Choroid plexus epithelial cell (primary cell): ENCODE data around the gene PLK1.

Experiments
- DNase-seq: peaks from one replicate; pipeline ENCODE4 v3.0.0-alpha.2; 2010; ENCODE audit warnings: low read depth
- H3K4me3 ChIP-seq: 2 replicates; pipeline ENCODE4 v1.5.1; 2011; ENCODE audit warnings: low read depth, mild to moderate bottlenecking, control low read depth, low read length, moderate library complexity
- CTCF ChIP-seq: conservative IDR thresholded peaks from 2 replicates; pipeline ENCODE4 v1.5.1; 2011; ENCODE audit warnings: low read depth, mild to moderate bottlenecking, control low read depth, inconsistent platforms, low read length, moderate library complexity

The PLK1 gene

DNA sequence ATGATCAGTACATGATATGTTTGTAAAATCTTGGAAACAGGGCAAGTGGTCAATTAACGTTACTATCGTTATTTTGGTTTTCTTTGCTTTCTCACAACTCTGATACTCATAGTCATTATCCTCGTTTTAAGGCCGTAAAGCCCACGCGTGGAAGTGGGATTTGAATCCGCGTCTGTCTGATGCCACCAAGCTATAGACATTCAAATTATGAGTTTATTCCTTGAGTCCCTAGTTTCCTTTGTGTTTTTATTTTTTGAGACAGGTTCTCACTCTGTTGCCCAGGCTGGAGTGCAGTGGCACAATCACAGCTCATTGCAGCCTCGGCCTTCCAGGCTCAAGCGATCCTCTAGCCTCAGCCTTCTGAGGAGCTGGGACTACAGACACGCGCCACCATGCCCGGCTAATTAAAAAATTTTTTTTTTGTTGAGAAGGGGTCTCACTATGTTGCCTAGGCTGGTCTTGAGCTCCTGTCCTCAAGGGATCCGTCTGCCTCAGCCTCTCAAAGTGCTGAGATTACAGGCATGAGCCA lies 36.4 kb upstream of the PLK1 start:
- TF ChIP-seq CTCF: no peak
- DNase-seq: no peak
- peak overlapping the region; percentile 80 for H3K4me3 ChIP-seq

DNA sequence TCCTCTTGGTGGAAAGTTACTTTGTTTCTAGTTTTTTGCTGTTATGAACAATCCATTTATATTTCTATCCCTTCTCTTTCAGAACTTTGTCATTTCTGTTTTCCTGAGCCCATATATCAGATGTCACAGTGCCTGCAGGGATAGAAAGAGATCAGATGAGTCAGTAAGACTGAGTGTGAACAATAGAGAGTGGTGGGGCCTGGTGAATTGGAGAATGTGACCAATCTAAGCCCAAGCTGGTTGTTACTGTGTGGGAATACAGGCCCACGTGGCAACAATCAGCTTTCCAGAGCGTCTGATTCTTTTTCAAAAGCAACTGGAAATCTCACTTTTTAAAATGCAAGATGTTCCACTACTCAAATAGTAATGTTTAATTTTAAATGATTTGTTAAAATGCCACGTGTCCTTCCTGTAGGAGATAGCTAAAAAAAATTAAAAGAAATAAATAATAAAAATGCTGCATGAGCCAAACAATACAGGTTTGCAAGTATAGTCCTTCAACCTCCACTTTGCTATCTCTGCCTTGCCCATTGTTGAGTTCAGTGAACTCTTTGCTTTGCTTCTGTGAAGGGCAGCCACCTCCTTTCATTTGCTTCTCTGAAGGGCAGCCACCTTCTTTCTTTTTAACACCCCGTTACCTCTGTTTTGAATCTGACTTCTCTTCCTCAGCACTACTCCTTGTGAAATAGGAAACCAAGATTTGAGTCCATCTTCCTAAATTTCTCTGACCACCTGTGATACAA lies 27.8 kb upstream of the PLK1 start:
- TF ChIP-seq CTCF: no peak
- no peak for DNase-seq
- no peak overlapping the region for H3K4me3 ChIP-seq

DNA sequence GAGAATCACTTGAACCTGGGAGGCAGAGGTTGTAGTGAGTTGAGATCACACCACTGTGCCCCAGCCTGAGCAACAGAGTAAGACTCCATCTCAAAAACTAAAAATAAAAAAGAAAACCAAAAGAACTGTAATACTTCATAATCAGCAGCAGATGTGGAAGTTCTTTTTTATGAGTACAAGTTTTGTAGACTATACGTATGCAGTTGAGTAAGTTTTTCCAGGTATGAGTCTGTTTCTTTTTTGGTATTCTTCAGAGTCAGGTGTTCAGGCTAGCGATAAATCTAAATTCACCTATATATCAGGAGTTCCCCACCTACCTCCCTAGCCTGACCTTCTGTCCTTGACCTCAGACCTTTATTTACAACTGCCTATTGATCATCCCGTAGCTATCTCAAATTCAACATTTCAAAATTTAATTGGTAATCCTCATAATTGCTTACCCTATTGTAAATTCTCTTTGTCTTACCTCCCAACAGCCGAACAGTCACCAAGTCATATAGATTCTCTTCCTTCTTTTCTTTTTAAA lies 26.7 kb upstream of the PLK1 start:
- no peak for DNase-seq
- no peak overlapping the region for H3K4me3 ChIP-seq

DNA sequence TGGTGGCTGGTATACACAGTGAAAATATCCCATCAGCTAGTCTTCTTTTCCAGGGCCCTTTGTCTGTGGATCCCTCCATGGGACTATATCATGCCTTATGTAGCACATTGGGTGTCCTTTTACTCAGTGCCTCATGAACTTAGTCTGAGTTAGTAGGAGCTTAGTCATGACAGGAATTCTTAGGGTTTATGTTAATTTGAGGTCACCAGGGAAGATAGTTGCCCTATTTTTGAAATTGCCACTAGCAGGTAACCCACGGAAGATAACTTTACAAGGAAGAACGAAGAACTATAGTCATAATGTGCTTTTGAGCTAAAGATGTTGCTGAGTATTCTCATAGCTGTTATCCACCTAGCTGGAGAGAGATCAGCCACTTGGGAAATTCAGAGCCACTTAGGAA lies 14.8 kb upstream of the PLK1 start:
- DNase-seq: no peak
- no peak for TF ChIP-seq CTCF
- no peak overlapping the region for H3K4me3 ChIP-seq

More for the DNA sequence above, 26.7 kb upstream of the PLK1 start:
- TF ChIP-seq CTCF: no peak

GRCh38 chr16:23666571-23667354 lies 11.9 kb upstream of the PLK1 start:
- H3K4me3 ChIP-seq: no peak overlapping the region

DNA sequence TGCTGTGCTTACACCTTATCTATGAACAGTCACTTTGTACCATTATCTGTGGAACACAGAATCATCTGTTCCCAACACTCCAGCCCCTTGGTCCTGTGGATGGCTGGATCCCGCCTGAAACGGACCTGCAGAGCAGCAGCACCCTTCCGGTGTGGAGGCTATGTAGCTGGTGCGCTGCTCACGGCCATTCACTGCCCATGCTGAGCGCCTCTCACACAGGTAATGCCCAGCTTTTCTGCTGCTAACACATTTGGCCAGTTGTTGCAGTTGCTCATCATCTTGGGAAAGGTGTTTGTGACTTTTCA lies 11.4 kb upstream of the PLK1 start:
- TF ChIP-seq CTCF: no peak
- no peak for DNase-seq
- H3K4me3 ChIP-seq: no peak overlapping the region

More at GRCh38 chr16:23666571-23667354, 11.9 kb upstream of the PLK1 start:
- no peak for TF ChIP-seq CTCF
- no peak for DNase-seq
